Activated effector memory CD4-positive, alpha-beta T cell treated with anti-CD3 and anti-CD28 coated beads, Interleukin-2, amount 50 U/mL, for 16 hours (primary cell): ENCODE data around the gene PLCD3.

Experiments used
- DNase-seq: peaks from one replicate; pipeline ENCODE4 v3.0.0-alpha.2; 2020

PLCD3 gene

DNA sequence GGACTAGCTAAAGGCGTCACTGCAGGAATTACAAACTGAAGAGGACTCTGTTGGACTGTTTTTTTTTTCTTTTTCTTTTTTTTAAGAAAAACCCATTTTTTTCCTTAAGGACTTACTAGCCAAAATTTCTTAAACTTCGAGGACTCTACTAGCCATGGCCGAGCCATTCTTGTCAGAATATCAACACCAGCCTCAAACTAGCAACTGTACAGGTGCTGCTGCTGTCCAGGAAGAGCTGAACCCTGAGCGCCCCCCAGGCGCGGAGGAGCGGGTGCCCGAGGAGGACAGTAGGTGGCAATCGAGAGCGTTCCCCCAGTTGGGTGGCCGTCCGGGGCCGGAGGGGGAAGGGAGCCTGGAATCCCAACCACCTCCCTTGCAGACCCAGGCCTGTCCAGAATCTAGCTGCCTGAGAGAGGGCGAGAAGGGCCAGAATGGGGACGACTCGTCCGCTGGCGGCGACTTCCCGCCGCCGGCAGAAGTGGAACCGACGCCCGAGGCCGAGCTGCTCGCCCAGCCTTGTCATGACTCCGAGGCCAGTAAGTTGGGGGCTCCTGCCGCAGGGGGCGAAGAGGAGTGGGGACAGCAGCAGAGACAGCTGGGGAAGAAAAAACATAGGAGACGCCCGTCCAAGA, 16.8 kb upstream of the PLCD3 start:
- peak; percentile 92 for DNase-seq

DNA sequence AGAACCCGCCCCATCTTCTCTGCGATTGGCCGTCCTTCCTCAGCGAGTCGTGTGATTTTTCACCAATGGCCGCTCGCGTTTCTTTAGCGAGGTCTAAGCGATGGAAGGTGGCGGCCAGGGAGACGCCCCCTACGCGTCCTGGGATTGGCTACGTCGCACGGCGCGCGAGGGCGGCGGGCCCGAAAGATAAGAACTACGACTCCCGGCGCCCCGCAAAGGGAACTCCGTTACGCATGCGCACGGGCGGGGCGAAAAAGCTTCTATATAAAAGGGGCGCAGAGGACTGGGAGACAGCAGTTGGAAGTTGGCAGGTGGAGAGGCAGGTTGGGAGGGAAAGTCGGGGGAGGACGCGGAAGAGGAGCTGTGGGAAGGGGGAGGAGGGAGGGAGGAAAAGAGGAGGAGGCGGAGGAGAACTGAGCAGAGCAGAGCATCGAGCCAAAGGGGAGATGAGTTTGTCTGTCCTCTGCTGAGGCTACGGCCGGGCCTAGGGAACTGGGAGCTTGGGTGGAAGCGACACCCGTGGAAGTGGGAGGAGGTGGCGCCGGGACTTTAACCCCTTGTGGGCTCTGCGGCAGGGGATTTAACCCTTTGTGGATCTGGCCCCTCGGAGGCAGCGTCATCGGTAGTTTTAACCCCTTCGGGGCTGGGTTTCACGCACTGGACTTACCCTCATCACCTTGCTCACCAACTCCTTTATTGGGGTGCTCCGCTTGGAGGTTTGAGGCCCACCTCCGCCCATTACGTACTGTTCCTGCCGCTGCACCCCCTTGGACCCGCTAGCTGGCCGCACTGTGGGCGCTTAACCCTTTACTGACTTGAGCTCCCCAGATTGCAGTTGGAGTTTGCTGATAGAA, 16.1 kb upstream of the PLCD3 start, which contains the start of gene HEXIM1:
Gene HEXIM1 (plus strand): TSS at position 293 of the 854 bp plus-strand sequence. CDS start 716 bp downstream, outside the sequence.
- peak; percentile 100 for DNase-seq

DNA sequence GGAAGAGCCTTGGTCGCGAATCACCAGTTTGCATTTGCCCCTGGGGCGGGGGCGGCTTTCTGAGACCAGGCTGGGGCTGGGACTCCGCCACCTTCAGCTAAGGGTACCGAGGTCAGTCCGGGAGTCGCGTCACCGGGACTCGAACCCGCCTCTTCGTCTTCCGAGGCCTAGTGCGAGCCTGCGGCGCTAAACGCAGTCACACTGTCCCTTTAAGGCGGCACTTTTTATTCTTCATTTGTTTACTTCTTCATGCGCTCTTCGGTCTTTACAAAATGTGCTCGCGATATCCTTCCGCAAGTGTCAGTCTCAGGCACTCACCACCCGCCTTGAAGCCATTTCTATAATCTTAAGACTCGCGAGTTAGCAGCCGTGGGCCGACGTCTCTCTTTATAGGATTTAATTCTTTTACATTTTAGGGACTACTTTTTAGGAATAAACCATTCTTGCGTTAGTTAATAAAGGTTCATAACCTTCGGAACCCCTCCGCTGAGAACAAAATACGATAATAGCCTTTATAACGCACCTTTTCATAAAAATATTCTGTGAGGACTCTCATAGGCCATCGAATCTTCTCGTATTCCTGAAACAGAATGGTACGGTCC, 15.4 kb upstream of the PLCD3 start:
- peak; percentile 90 for DNase-seq

DNA sequence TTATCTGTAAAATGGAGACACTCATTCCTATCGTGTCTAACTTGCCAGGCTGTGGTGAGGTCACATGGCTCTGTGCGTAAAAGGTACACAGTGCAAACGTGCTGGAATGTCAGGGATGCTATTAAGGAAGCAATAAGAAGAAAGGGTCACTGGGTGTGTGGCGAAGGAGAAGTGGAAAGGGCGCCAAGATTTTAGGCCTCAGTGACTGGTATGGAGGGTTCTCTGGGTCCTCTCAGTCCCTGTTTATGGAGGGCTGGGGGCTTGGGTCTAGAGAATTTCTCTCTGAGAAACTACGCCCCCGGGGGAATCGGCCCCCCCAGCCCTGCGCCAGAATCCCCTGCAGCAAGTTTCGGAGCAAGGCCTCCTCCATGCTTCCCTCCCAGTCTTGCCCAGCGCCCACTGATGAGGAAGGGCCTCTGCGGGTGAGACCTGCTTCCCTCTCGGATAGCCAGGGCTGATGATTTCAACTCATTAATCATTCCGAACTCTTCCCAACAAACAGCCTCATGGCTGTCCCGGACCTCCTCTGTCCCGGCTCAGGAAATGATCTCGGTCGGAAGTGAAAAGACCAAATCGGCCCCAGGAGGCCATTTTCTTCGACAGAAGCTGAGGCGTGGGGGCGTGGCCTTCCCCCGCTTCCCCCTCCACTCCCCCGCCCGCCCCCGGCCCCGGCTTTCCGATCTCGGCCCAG, 14.7 kb upstream of the PLCD3 start:
- DNase-seq = no peak

DNA sequence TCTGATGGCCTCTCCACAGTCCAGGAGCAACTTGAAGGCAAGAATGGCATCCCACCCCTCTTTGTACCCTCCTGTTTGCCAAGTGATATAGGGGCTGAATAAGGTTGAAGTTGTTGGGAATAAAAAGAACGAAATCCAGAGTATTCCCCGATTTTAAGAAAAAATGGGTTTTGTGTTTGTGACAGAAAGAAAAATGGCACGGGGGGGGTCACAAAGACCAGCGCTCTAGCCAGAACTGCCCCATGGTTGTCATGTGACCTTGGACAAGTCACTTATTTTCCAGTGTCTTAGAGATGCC, 14.2 kb upstream of the PLCD3 start:
- no peak for DNase-seq

DNA sequence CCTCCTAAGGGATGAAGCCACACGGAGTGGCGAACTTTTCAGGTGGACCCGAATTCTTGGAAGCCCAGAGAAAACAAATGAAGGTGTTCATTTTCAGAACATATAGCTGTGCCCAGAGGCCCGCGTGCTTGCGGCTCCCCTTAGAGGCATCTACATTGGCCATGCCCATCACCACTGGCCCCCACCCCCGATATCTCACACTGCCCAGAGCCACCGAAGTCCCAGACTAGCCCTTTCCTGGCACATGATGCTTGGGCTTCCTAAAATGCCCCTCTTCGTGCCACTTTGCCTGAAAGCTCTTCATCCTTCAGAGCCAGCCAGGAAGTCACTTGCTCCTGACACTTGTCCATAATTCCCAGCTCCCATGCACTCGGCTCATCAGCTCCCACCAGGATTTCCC, 13.9 kb upstream of the PLCD3 start:
- DNase-seq = peak; percentile 62

DNA sequence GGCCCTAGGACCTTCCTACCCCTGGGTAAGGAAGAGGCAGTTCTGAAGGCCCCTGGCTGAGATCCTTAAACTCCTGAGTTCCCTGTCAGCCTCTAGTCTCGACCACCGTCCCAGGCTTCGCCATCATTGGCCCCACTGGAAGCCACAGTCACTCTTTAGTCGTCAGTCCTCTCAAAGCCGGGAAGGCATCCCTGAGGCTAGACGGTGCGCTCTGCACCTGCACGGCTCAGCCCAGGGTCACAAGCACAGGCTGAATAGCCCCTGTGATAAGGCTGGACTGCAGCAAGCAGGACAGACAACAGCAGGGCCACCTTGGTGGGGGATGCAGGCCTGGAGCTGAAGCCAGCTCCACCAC, 12.7 kb upstream of the PLCD3 start:
- no peak for DNase-seq

DNA sequence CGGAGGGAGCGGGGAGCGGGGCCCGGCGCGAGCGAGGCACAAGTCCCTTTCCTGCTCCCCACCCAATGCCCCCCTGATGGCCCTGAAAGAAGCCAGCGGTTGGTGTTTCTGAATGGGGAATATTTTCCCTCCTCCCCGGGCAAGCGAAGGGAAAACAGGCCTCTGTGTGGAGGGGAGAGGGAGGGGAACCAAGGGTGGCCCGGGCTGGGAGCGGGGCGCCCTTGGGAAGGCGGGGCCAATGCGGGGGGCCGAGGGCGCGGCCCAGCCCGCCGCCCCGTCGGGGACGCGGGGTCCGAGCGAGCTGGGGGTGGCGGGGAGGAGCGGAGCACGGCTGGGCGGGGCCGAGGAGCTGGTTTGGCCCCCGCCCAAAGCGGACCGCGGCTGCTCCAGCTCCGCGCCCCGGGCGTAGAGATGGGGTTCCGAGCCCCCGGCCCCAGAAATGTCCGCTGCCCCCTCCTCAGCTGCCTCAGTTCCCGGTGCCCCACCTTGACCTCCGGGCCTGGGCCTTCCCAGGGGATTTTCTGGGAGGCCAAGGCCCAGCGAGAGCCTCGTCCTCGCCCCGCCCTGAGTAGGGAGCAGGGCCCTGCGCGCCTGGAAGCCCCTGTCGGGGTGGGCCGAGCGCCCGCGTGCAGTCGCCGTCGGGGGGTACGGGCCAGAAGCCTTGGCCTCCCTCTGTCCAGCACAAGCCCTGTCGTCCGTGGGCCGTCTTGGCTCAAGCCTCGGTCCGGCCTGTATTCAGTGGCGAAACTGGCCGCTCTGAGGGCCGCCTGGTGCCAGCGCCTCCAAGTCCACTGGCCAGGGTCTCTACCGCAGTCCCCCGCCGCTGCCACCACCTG, 12.1 kb upstream of the PLCD3 start:
- DNase-seq = peak; percentile 68

DNA sequence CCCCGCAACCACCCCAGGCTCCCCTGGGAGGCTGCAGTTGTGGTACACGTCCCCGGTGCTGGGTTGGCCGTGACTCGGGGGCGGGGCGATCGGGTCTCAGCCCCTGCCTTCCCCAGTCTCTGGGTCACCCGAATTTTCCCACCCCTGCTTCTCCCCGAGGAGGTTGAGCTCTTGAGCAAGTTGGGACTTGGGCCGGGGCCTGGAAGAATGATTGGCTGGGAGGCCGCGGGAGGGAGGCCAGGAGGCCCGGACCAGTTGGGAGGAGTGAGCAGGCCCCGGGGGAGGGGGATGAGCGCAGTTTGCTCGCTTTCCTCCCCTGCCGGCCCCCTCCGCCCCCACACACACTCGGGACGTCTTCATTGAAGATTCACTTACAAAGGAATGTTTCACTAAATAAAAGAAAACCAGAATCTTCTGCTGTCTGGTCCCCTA, 11.5 kb upstream of the PLCD3 start:
- peak; percentile 63 for DNase-seq

DNA sequence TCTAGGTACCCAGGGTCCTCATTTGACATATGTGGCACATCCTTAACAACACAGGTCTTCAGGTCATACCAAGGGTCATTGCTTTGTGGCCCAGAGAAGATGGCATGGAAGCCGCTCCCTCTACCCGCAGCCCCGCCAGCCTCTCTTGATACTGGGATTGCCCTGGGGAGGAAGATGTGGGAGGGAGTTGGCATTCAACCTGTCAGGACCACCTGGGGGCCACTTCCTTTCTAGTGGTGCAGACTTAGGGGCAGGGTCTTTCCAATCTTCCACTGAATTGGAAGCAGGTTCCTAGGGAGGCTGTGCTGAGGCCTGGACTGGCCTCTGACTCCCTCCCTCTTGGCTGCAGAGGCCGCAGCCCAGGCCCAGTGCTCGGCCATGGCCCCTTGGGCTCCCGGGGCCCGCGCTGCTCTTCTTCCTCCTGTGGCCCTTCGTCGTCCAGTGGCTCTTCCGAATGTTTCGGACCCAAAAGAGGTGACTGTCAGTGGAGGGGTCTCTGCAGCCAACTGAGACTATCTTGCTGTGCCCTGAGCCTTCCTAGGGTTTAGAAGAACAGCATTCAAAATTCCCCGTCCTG, 10.9 kb upstream of the PLCD3 start:
- DNase-seq = no peak

DNA sequence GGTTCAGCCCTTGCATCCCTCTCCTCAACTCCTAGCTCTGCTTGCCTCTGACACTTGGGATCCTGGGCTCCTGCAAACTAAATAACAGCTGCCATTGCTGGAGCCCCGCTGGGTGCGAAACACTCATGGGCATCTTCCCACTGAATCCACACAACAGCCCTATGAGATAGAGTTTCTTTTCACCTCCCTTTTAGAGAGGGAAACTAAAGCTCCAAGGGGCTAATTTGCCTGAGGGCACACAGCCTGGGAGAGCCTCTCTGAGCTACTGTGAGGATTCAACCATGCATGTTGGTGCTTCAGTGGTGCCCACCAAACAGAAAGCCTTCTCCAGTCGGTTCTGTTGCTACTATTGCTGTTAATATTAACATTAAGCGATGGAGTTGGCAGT, 7.2 kb upstream of the PLCD3 start:
- no peak for DNase-seq

DNA sequence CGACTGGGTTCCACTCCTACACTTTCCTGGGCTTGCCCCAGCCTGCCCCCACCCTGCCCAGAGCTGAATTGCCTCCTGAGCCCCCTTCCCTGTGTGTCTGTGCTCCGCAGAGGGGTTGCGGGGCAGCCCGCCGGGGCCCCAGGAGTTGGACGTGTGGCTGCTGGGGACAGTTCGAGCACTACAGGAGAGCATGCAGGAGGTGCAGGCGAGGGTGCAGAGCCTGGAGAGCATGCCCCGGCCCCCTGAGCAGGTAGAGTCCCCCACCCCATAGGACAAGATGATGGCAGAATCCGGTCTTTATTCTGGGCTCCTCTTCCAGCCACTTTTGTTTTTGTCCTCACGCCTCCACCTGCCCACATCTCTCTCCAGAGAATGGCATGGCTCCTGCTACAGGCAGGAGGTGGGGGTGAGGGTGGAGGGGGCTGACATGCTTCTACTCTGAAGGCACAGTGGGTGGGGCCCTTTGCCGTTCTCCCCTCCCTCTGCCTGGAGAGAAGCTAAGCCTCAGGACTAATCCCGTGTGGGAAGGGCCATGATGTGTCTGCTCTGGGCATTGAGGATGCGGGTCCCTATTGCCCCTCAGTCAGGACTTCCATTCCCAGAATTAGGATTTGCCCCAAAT, 6.7 kb upstream of the PLCD3 start:
- no peak for DNase-seq

DNA sequence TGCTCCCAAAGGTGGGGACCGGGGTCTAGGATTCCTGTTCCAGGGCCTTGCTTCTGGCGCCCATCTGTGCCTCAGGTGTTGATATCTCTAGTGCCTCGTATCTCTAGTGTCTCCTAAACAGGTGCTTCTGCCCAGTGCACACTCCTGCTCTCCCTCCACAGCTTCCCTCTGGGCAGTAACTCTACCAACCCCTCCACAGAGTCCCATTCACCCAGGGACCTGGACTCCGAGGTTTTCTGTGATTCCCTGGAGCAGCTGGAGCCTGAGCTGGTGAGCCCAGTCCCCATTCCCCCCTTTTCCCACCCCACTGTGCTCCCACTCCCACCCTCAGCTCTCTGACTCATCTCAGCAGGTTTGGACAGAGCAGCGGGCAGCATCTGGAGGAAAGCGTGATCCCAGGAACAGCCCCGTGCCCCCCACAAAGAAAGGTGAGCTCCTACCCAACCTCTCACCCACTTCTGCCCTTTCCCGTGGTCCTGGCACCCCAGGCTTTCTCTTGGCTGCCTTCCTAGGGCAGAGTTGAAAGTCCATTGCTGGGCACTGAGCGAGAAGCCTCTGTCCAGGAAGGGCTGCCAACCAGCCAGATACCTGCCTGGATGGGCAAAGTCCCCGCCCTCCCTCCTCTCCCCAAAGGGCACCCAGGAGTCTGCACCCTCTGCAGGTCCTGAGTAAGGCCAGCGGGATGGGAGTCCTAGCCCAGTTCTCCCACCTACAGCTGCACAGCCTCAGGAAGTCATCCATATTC, 5.4 kb upstream of the PLCD3 start:
- no peak for DNase-seq

DNA sequence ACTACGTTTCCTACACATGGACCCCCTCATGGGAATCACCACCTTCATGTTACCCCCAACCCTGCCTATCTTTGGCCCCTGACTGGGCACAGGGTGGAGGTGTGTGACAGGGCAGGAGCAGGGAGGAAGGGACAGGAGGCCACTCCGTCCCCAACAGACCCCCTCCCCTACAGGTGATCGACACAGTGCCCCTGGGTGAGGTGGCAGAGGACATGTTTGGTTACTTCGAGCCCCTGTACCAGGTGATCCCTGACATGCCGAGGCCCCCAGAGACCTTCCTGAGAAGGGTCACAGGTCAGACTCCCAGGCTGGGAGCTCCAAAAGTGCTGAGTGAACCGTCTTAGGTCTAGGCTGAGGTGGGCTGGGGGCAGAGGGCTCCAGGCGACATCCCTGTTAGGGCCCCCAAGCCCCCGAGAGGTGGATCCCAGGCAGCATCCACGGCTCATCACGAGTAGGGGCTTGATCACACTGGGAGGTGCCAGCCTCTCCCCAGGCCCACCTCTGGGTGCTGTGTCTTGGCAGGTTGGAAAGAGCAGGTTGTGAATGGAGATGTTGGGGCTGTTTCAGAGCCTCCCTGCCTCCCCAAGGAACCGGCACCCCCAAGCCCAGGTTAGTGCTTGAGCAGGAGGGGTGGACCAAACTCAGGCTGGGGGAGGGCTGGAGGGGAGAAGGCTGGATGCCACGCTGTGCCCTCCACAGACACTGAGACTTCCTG, 4.7 kb upstream of the PLCD3 start:
- no peak for DNase-seq

DNA sequence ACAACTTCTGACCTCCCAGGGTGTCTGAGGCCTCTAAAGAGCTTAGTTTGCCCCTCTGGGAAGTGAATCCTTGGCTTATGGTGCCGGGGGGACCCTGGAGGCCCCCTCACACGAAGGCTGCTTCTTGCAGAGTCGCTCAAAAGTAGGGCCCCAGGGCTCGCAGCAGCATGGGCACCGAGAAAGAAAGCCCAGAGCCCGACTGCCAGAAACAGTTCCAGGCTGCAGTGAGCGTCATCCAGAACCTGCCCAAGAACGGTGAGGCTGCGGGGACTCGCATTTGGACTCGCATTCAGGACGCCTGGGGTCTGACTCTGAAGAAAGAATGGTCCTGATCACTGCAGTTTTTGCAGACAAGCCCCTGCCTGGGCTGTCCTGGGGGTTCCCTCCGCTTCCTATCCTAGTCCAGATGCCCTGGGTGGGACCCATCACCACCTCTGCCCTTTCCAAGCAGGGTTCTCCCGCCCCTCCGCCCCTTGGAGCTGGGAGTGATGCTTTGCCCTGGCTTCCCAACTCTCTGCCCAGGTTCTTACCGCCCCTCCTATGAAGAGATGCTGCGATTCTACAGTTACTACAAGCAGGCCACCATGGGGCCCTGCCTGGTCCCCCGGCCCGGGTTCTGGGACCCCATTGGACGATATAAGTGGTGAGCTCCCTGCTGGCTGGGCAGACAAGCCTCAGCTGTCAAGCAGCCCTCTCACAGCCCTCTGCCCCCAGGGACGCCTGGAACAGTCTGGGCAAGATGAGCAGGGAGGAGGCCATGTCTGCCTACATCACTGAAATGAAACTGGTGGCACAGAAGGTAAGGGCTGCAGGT, 3.9 kb upstream of the PLCD3 start:
- DNase-seq = no peak

DNA sequence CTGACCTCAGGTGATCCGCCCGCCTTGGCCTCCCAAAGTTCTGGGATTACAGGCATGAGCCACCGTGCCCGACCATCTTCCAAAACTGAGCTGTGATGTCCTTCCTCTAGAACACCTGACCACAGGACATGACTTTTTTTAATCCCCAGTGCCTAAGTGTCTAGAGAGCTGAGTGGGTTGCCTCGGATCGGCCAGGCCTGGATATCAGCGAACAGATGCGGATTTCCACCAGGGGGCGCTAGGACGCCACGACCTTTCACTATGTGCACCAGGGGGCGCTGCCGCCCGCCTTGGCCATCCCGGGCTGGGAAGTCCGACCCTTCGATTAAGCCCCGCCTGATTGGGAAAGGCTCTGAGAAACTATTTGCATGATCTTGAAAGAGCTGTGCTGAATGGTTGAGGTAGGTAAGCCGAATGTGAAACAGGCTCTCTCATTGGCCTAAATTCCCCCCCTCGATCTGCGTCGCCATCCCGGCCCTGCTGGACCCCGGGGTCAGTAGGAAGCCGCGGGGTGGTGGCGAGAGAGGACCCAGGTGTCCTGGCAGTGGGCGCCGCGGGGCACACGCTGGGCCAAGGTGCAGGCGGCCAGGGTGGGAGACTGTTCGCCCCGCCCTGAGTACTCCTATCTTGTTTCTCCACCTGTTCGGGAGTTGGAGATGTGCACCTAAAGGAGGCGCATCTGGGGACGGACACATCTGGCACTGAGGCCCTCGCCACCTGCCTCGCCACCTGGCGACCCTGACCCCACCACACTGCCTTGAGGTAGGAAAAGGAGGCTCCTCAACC, 3.1 kb upstream of the PLCD3 start, which contains the start of gene ACBD4:
Gene ACBD4 (plus strand): TSS at position 496 of the 786 bp plus-strand sequence. CDS start 458 bp downstream, outside the sequence.
- peak; percentile 99 for DNase-seq

DNA sequence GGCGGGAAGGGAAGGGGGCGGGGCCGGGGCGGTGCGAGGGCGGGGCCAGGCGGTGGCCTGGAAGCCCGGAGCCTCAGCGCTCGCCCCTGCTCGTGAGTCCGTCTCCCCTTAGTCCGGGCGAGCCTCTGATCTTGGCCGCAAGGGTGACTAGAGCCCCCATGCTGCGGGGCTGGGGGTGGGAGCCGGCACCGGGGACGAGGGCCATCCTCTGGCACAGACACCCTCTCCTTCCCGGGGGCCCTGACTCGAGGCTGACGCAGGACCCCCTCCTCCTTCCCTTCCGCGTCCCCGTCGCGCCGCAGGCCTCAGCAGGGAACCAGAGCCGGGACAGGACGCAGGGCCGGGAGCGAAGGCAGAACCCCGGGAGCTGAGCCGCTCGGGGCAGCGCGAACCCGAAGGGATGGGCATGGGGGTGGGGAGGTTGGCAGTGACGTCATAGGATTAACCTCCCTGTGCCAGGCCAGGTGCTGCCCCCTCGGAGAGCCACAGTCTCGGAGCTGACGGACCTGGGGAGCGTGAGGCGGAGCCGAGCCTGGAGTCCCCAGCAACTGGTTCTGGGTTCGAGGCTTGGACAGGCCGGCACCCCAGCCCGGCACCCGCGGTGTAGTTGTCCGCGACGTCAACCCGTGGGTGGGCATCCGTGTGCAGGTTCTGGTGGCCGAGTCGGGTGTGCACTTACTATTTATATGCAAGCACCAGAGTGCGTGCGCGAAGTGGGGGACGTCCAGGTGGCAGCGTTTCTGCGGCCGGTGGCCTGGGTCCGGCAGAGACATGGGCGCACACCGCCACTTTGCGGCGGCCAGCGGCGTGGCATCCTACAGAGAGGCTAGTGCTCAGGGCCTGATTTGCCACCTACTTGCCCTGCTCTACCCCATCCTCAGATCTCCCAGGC, 503 bp upstream of the PLCD3 start:
- peak; percentile 88 for DNase-seq
